CD14-positive monocyte (primary cell): Measurements from ENCODE around the gene OSBPL9. TPM values are rescaled to one million over a fixed set of nuclear protein-coding genes. Genes with fewer than 3 reads are reported as not detected.

Experiments
- DNase-seq, 3 donors: peaks; one replicate each; pipeline ENCODE4 v3.0.0-alpha.2; 2011 to 2022
- H2AFZ ChIP-seq: 2 replicates; pipeline ENCODE4 v1.6.0; 2012; ENCODE audit warnings: mild to moderate bottlenecking, low read depth, low read length, inconsistent platforms; ENCODE audit not compliant: insufficient read depth, poor library complexity, severe bottlenecking
- H3K27ac ChIP-seq, 2 donors: 1 replicate in 1 of 2; 2 replicates in 1 of 2; pipeline ENCODE4 v1.5.1; 2012 to 2013; ENCODE audit warnings: low read length in 2 of 2, control low read depth in 1 of 2, inconsistent platforms in 1 of 2, low read depth in 1 of 2, mild to moderate bottlenecking in 1 of 2
- H3K27me3 ChIP-seq, 2 donors: one replicate each; pipeline versions ENCODE4 v1.6.0 to v1.6.1; 2011 to 2013; ENCODE audit warnings: low read length in 2 of 2; ENCODE audit not compliant: control insufficient read depth in 2 of 2, insufficient read depth in 2 of 2
- H3K36me3 ChIP-seq, 2 donors: replicated peaks in 1 of 2; 1 replicate in 1 of 2; 2 replicates in 1 of 2; pipeline versions ENCODE4 v1.5.1 to v1.6.1; 2012 to 2013; ENCODE audit warnings: low read length in 2 of 2, control low read depth in 1 of 2, inconsistent platforms in 1 of 2, mild to moderate bottlenecking in 1 of 2; ENCODE audit not compliant: insufficient read depth in 2 of 2, control insufficient read depth in 1 of 2
- H3K4me1 ChIP-seq, 2 donors: 1 replicate in 1 of 2; 2 replicates in 1 of 2; pipeline versions ENCODE4 v1.5.1 to v1.6.1; 2012 to 2013; ENCODE audit warnings: low read length in 2 of 2, control low read depth in 1 of 2, inconsistent platforms in 1 of 2, mild to moderate bottlenecking in 1 of 2, moderate library complexity in 1 of 2; ENCODE audit not compliant: insufficient read depth in 2 of 2, control insufficient read depth in 1 of 2
- H3K4me2 ChIP-seq: replicated peaks from 2 replicates; pipeline ENCODE3; 2012; ENCODE audit warnings: low read length, moderate library complexity, mild to moderate bottlenecking; ENCODE audit not compliant: poor library complexity, severe bottlenecking; ENCODE audit errors: extremely low read depth
- H3K4me3 ChIP-seq, 3 experiments: fragments of 200-600 bp in 1 of 3; sonication (generic) in 1 of 3; replicated peaks in 1 of 3; 1 replicate in 2 of 3; 2 replicates in 1 of 3; pipeline ENCODE4 v1.5.1; 2011 to 2013; ENCODE audit warnings: low read length in 3 of 3, mild to moderate bottlenecking in 3 of 3, control low read depth in 2 of 3, low read depth in 2 of 3, inconsistent platforms in 1 of 3, moderate library complexity in 1 of 3
- H3K79me2 ChIP-seq: 2 replicates; pipeline ENCODE4 v1.6.0; 2012; ENCODE audit warnings: mild to moderate bottlenecking, control low read depth, inconsistent platforms, low read length, moderate library complexity; ENCODE audit not compliant: insufficient read depth
- H3K9ac ChIP-seq: 2 replicates; pipeline ENCODE4 v1.6.0; 2017; ENCODE audit warnings: low read length, mild to moderate bottlenecking; ENCODE audit not compliant: insufficient read depth, poor library complexity, severe bottlenecking
- H3K9me3 ChIP-seq, 2 donors: replicated peaks in 1 of 2; 1 replicate in 1 of 2; 2 replicates in 1 of 2; pipeline versions ENCODE4 v1.5.1 to v1.6.1; 2012 to 2013; ENCODE audit warnings: low read length in 2 of 2, control low read depth in 1 of 2; ENCODE audit not compliant: control insufficient read depth in 1 of 2, insufficient read depth in 1 of 2
- H4K20me1 ChIP-seq: 2 replicates; pipeline ENCODE4 v1.6.0; 2012; ENCODE audit warnings: mild to moderate bottlenecking, low read length, control low read depth, moderate library complexity; ENCODE audit not compliant: insufficient read depth
- H3K27ac Mint-ChIP-seq, 7 donors: one replicate each; pipeline ENCODE4 v1.8.0; 2020; ENCODE audit warnings: mild to moderate bottlenecking in 7 of 7, mixed read lengths in 7 of 7, moderate library complexity in 6 of 7, inconsistent platforms in 2 of 7
- H3K27me3 Mint-ChIP-seq, 3 donors: one replicate each; pipeline ENCODE4 v1.8.0; 2021 to 2022; ENCODE audit warnings: low read depth in 3 of 3, mild to moderate bottlenecking in 3 of 3, mixed read lengths in 3 of 3, moderate library complexity in 3 of 3, inconsistent platforms in 1 of 3
- H3K36me3 Mint-ChIP-seq, 2 donors: one replicate each; pipeline ENCODE4 v1.8.0; 2020; ENCODE audit warnings: mixed read lengths in 2 of 2, inconsistent platforms in 1 of 2, mild to moderate bottlenecking in 1 of 2
- H3K4me1 Mint-ChIP-seq: one replicate; pipeline ENCODE4 v1.8.0; 2020; ENCODE audit warnings: mild to moderate bottlenecking, mixed read lengths
- H3K4me3 Mint-ChIP-seq, 2 donors: one replicate each; pipeline ENCODE4 v1.8.0; 2020; ENCODE audit warnings: mild to moderate bottlenecking in 2 of 2, mixed read lengths in 2 of 2, moderate library complexity in 1 of 2
- H3K9me3 Mint-ChIP-seq, 7 donors: one replicate each; pipeline ENCODE4 v1.8.0; 2020 to 2022; ENCODE audit warnings: mixed read lengths in 7 of 7, mild to moderate bottlenecking in 6 of 7, moderate library complexity in 6 of 7, inconsistent platforms in 2 of 7
- CTCF ChIP-seq: fragments of 200-600 bp; IDR thresholded peaks from one replicate; pipeline ENCODE4 v1.8.0; 2022; ENCODE audit warnings: antibody characterized with exemption, mild to moderate bottlenecking
- WGBS: methylation state at CpG from one replicate; pipeline ENCODE4 v1.1.5; 2013; ENCODE audit warnings: missing lambda C conversion rate; ENCODE audit not compliant: insufficient coverage; 5-methylcytosine and 5-hydroxymethylcytosine counted together
- intact Hi-C, 2 donors: fragments of 100-400 bp; cut with micrococcal nuclease; formaldehyde crosslinking; loops; one replicate each; pipeline versions ENCODE4 v1.15.0 to v1.15.1; 2023
- polyA plus RNA-seq, 3 donors: library from polyadenylated mRNA; depleted of rRNA in 1 of 3; unstranded in 2 of 3; stranded (reverse) in 1 of 3; fragments of 300-500 nt in 2 of 3; fragments of >200 nt in 1 of 3; fragmentation: Illumina TruSeq in 2 of 3; gene quantifications; 1 replicate in 2 of 3; 2 replicates in 1 of 3; pipeline ENCODE4 v1.2.3, GENCODE V29; 2012 to 2021

The OSBPL9 gene
- polyA plus RNA-seq, 3 donors: 22.2 to 41.4 (median 31.3) TPM

GRCh38 chr1:51669816-51670215 lies 52.9 kb downstream of the OSBPL9 start:
- Histone ChIP-seq H3K4me2 (no peak overlapping the region), H3K4me1 (peaks cover 15 to 17% of the 10 kb centered on the region in 2 donors), H3K27me3 (no peaks in the 10 kb centered on the region), H3K27ac (no peak overlapping the region), H3K9me3 (no peaks in the 10 kb centered on the region), H3K36me3 (peaks cover 4 to 10% of the 10 kb centered on the region in 2 donors), H3K79me2 (peaks cover 11% of the 10 kb centered on the region), H3K4me3 (no peak overlapping the region), H3K9ac (no peak overlapping the region), H4K20me1 (peaks cover 39% of the 10 kb centered on the region), H2AFZ (no peak overlapping the region)
- Mint-ChIP-seq H3K36me3 (peaks cover 18% of the 10 kb centered on the region in 2 donors), H3K27me3 (no peaks in the 10 kb centered on the region), H3K27ac (peak overlapping the region in 1 of 7 donors; percentile 26), H3K4me1 (peaks cover 17% of the 10 kb centered on the region), H3K4me3 (no peak overlapping the region), H3K9me3 (peaks cover 0 to 2% (median 0%) of the 10 kb centered on the region in 7 donors)
- intact Hi-C loops: no loop called here
- no CpG with 5 or more reads among the region's 2 CpGs for WGBS
- TF ChIP-seq CTCF: no peak
- no peak for DNase-seq

GRCh38 chr1:51671527-51672325 lies 54.8 kb downstream of the OSBPL9 start:
- Histone ChIP-seq H3K9ac (no peak overlapping the region), H3K4me1 (peaks cover 5 to 8% of the 10 kb centered on the region in 2 donors), H4K20me1 (peaks cover 38% of the 10 kb centered on the region), H3K4me3 (no peak overlapping the region), H2AFZ (no peak overlapping the region), H3K27ac (no peak overlapping the region), H3K36me3 (peaks cover 4 to 10% of the 10 kb centered on the region in 2 donors), H3K4me2 (no peak overlapping the region), H3K79me2 (peaks cover 11% of the 10 kb centered on the region), H3K9me3 (no peaks in the 10 kb centered on the region), H3K27me3 (no peaks in the 10 kb centered on the region)
- H3K27me3 Mint-ChIP-seq: no peaks in the 10 kb centered on the region
- DNase-seq: no peak
- TF ChIP-seq CTCF: no peak
- no peak overlapping the region for H3K27ac Mint-ChIP-seq
- H3K4me1 Mint-ChIP-seq: peaks cover 6% of the 10 kb centered on the region
- peaks cover 0 to 2% (median 0%) of the 10 kb centered on the region in 7 donors for H3K9me3 Mint-ChIP-seq
- intact Hi-C loops: no loop called here
- WGBS: 67% methylated on average over 2 of the region's 4 CpGs
- H3K4me3 Mint-ChIP-seq: no peak overlapping the region
- peaks cover 15% of the 10 kb centered on the region in 2 donors for H3K36me3 Mint-ChIP-seq
